Activated CD8-positive, alpha-beta memory T cell treated with anti-CD3 and anti-CD28 coated beads, Interleukin-2, amount 50 U/mL, for 1 hour (primary cell): ENCODE data around the gene PRTFDC1.
"Not testable (repeated sequence)": the region's sequence is repeated elsewhere in the genome, so short reads cannot be mapped to it uniquely, and the experiment has no call there.

ENCODE experiments used
- DNase-seq: peaks from one replicate; pipeline ENCODE4 v3.0.0-alpha.2; 2020; ENCODE audit errors: extremely low read depth

Gene PRTFDC1

DNA sequence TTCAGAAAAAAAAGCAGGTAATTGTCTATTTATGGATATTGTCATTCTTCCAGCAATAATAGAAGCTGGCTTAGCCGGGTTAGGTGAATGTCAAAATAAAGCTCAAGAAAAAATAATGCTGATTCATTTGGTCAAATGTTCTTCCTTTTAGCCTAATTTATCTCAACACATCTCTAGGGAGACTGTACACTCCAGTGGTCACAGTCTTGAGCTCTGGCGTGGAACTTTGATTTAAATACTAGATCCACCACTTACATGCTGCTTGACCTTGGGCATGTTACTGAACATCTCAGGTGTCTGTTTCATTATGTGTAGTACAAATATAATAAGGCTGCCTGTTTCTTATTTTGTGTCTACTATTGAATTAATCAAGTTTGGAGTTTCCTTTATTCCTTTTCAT, 22.0 kb downstream of the PRTFDC1 start:
- no peak for DNase-seq

DNA sequence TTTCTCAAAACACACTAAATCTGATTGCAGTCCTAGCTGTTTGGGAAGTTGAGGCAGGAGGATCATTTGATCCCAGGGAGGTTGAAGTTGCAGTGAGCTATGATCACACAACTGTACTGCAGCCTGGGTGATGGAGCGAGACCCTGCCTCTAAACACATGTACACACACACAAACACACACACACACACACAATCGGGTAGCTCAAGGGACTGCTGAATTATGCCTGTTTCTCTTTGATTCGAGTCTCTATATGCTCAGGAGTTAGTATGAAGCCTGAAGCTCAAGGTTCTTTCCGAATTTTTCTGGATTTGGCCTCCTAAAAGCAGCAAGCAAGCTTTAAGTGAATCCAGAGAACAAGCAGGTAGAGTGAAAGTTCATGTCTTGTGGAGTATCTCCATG, 22.5 kb downstream of the PRTFDC1 start:
- DNase-seq: no peak

DNA sequence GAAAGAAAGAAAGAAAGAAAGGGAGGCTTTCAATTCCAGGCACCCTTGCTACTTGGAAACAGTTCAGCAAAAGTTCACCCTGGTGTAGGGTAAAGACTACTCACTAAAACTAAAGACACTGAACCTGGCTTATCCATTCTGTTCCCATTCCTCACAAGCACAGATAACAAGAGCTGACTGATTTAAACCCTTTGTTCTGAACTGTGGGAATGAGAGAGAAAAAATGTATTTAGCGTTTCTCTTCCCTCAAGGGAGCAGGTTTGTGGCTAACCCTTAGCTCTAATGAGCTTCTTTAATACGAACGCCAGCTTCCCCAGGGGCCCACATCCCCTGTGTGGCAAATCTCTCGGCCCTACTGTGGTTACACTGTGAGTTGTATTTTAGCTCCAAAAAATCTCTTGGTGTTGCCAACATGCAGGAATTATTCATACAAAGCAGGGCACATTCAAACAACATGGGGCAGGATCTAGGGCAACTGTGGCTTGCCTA, 23.3 kb downstream of the PRTFDC1 start:
- no peak for DNase-seq

DNA sequence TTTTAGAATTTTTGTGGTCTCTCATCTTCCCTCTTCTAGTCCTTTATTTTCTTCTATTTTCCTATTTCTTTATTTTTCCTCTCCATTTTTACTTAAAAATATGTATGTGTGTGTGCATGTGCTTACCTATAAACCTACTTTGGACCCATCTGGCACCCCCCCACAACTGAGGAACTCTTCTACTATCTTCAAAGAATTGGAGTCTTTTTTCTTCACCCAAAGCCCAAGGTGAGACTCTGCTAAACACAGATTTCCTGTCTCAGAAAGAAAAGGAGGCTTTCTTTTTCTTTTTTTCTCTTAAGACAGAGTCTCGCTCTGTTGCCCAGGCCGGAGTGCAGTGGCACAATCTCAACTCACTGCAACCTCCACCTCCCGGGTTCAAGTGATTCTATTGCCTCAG, 24.2 kb downstream of the PRTFDC1 start:
- DNase-seq: no peak

DNA sequence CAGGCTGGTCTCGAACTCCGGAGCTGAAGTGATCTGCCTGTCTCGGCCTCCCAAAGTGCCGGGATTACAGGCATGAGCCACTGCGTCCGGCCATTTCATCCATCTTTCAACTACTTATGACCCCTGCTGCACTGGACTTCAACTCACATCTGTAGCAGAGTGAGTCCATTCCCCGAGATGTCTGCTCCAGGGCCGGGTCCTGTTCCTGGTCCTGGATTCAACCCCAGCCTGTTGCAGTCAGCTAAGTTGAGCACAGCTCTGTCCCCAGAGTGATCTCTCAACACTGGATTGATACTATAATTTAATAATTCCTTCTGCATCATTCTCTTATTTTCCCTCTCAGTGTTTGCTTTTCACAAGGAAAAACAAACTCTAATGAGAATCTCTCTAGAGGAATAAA, 25.8 kb downstream of the PRTFDC1 start:
- DNase-seq: no peak

DNA sequence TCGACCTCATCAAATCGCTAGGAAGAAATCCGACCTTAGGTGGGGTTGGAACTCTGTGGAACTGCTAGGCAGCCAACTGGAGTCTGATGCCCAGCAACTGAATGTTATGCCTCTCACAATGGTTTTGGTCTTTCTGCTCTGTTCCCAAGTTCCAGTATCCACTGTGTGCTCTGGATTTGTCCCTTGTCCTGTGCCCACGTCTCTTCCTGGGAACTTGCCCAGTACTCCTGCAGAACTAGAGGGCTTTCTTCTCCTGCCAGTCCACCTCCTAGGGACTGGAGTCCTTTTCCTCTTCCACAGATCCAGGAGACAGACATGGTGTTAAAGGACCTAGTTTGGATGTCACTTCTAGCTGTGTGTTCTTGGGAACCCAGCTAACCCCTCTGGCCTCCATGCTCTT, 26.6 kb downstream of the PRTFDC1 start:
- no peak for DNase-seq

DNA sequence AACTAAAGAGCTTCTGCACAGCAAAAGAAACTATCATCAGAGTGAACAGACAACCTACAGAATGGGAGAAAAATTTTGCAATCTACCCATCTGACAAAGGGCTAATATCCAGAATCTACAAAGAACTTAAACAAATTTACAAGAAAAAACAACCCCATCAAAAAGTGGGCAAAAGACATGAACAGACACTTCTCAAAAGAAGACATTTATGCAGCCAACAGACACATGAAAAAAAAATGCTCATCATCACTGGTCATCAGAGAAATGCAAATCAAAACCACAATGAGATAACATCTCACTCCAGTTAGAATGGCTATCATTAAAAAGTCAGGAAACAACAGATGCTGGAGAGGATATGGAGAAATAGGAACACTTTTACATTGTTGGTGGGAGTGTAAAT, 27.9 kb downstream of the PRTFDC1 start:
- DNase-seq: not testable (repeated sequence)

DNA sequence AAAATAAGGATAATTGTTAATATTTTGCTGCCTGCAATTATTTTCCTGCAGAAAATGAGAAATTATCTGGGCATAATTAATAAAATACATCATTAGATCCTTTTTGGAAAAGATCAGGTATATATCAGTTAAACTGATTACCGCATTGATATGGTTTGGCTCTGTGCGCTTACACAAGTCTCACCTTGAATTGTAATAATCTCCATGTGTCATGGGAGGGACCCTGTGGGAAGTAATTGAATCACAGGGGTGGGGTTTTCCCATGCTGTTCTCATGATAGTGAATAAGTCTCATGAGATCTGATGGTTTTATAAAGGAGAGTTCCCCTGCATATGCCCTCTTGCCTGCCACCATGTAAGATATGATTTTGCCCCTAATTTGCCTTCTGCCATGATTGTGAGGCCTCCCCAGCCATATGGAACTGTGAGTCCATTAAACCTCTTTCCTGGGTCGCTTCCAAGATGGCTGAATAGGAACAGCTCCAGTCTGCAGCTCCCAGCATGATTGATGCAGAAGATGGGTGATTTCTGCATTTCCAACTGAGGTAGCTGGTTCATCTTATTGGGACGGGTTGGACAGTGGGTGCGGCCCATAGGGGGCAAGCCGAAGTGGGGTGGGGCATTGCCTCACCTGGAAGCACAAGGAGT, 30.1 kb downstream of the PRTFDC1 start:
- not testable (repeated sequence) for DNase-seq

DNA sequence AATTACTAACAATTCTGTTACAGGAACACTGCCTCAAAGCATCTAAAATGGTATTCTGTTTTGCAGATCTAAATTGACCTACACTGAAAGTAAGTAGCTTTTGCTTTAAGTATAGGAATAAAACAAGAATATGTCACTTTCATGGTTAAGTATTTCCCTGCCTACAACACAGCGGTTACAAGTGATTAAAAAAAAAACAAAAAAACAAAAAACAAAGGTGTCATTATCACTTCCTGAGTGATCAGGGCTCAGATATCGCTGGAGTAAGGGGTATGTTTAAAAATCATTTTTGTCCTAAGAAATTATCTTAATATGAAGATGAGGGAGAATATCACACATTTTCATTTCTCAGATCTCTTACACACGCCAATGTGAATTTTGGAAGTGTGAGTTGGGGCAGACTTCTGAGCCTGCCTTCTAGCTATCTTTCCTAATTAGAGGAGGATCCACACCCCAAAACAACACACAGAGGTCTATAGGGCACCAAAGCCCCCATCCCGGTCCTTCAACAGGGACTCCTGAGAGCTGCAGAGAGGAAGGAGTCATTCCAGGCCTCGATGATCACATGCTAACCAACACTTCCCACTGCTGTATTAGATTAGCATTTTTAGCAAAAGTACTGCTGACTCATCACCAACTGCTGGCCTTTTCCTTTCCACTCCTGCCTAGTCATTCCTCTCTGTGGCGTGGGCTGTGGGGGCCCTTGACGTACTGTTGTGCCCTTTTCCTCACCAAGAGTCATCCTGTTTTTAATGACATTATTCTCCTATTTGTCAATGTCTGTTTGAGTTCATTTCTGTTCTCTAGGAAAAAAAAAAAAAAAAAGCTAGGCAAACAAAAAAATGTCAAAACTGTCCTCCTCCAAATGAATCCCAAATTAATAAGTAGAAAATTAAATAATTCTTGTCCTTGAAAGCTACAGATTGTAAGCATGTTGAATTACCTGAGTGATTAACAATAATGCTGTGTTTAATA, 31.2 kb downstream of the PRTFDC1 start:
- no peak for DNase-seq

DNA sequence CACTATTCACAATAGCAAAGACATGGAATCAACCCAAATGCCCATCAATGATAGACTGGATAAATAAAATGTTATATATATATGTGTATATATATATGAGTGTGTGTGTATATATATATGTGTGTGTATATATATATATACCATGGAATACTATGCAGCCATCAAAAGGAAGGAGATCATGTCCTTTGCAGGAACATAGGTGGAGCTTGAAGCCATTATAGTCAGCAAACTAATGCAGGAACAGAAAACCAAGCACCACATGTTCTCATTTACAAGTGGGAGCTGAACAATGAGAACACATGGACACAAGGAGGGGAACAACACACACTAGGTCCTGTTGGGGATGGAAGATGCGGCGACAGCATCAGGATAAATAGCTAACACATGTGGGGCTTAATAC, 32.2 kb downstream of the PRTFDC1 start:
- DNase-seq: not testable (repeated sequence)

DNA sequence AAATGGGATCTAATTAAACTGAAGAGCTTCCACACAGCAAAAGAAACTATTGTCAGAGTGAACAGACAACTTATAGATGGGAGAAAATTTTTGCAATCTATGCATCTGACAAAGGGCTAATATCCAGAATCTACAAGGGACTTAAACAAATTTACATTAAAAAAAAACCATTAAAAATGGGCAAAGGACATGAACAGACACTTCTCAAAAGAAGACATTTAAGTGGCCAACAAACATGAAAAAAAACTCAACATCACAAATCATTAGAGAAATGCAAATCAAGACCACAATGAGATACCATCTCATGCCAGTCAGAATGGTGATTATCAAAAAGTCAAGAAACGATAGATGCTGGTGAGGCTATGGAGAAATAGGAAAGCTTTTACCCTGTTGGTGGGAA, 32.8 kb downstream of the PRTFDC1 start:
- DNase-seq: not testable (repeated sequence)

DNA sequence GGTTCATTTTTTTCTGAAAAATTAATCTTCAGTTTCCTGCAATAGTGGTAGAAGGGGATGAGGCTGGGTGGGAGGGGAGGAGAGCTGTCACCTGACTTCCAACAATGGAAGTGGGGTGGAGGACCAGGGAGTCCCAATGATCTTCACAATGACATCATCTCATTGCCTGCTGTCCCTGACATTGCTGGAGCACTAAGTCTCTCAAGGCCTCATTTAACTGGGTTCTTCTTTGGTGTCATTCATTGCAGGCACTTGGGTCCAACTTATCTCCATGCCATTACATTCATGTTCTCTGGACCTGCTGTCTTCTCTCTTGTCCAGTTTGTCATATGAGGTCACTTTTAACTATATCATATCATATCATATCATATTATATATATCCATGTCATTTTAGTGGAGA, 34.4 kb downstream of the PRTFDC1 start:
- no peak for DNase-seq

DNA sequence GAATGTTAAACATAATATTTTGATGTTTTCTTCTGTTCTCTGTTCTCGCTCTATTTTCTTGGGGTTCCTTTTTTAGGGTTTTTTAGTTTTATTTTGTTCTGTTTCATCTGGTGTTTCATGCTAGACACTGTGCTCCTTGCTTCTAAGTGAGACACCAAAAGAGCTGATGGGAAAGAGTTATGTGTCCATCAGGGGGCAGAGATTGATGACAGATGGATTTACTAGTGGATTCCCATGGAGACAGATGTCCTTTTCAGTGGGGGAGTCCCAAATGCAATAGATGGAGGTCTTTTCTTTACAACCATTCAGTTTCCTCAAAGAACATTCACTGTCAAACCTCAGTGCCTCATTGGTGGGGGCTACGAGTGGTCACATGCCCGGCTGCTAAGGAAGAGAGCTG, 34.9 kb downstream of the PRTFDC1 start:
- DNase-seq: no peak

DNA sequence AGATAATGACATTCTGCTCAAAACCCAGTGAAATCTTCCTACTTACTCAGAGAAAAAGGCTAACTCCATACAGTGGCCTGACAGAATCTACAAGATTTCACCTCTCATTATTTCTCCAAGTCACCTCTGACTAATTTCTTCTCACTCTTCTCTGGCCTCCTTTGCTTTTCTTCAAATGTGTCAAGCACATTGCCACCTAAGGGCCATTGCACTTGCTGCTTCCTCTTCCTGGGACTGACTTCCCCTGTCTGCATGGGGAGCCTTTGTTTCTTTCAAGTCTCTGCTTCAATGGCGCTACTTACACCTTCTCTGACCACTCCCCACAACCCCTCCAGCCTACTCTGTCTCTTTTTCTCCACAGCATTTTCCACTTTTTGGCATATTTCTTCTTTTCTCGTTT, 36.0 kb downstream of the PRTFDC1 start:
- no peak for DNase-seq

DNA sequence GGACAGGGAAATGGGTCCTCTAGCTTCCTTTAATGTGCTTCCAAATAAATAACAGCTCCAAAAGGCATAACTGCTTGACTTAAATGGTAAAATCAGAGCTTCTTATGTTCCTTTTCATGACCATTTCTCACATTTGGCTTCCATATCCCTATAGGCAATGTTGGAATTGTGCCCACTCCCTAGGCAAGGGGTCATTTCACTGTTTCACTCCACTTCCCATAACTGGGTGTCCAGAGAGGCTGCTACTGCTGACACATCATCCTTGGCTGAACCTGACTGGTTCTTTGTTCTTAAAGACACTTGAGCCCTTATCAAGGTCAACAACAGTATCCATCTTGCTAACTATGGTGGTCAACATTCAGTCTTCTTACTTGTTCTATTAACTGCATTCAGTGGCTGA, 37.1 kb downstream of the PRTFDC1 start:
- DNase-seq: no peak

DNA sequence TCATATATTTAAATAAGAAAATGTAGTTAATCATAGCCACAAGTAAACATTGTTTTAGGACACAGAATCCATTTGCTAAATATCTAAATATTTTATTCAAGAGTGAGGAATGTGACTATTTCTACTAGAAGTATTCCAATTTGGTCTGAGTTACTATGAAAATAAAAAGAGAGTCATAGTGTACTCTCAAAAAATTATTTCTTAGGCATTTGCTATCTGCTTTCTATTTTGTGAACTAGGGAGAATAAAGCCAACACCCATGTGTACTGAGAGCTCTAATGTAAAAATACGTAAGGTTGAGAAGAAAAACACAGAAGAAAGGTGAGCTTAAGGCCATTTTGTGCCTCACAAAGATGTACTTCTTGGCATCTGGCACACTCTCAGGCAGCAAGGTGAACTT, 38.3 kb downstream of the PRTFDC1 start:
- DNase-seq: no peak

DNA sequence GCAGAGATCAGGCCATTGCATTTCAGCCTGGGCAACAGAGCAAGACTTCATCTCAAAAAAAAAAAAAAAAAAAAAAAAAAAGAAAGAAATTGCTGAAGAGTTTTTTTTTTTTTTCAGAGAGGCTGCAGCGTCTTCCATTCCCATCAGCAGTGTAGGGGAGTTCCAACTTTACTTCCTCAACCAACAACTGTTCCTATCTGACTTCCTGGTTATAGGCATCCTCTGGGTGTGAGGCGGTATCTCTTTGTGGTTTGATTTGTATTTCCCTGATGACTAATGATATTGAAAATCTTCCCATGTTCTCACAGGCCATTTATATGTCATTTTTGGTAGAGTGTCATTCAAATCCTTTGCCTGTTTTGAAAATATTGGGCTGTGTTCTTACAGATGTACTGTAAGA, 40.2 kb downstream of the PRTFDC1 start:
- no peak for DNase-seq

DNA sequence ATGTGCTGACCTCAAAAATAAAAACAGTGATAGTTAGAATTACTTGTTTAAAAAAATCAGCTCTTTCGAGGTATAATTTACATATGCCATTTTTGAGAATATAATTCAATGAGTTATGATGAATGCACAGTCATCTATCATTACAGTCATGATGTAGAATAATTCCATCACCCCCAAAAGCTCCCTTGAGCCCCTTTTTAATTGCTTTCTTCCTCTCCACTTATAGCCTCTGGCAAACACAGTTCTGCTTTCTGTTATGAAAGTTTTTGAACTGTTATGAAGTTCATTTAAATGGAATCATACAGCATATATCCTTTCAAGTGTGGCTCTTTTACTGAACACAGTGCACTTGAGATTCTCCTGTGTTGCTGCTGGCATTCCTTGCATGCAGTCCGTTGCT, 41.4 kb downstream of the PRTFDC1 start:
- no peak for DNase-seq

DNA sequence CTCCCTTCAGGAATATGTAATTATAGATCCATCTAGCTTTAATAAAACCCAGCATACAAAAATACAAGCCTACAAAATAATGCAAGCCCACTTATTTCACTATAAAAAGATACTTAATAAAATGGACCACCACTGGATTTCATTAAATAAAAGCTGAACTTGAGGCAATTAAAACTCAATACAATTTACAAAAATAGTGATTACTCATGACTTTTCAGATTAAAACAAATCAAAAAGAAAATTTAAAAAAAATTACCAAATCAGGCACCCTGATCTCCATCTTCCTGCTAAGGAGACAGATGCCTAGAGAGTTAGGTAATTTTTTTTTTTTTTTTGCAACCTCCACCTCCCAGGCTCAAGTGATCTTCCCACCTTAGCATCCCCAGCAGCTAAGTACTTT, 41.8 kb downstream of the PRTFDC1 start:
- DNase-seq: no peak

DNA sequence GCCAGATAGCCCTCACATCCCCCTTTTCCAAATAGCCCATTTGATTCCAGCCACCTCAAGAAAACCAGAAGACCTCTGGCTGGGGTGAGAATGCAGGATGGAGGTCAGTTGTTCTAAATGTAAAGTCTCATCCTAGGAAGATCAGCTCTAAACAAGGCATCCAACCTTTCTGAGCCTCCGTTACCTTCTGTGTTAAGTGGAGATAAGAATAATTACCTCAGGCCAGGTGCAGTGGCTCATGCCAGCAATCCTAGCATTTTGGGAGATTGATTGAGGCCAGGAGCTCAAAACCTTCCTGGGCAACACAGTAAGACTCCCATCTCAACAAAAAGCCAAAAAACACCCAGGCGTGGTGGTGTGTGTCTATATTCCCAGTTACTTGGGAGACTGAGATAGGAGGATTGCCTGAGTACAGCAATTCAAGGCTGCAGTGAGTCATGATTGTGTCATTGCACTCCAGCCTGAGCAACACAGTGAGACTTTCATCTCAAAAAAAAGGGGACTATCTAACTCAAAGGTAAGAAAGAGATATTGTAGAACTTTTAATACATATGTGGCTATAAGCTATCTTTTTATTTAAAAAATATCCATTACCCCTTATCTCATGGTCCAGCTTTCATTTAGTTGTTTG, 43.5 kb downstream of the PRTFDC1 start:
- DNase-seq: no peak

DNA sequence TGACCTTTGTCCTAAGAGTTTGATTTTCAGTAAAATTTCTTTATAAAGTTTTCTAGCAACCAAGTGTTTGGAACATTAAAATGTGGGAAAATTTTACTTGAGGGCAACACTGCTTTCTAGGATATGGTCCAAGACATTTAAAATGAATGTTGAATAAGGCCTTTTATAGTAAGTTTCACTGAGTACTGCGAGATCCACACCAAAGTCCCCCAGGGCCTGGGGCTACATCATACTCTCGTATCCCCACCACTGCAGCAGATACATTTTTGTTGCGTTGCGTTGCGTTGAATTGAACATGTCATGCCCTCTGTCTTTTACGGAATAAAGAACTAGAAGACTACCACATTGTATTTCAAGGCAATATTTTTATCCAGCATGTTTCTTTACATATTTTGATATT, 44.5 kb downstream of the PRTFDC1 start:
- no peak for DNase-seq

DNA sequence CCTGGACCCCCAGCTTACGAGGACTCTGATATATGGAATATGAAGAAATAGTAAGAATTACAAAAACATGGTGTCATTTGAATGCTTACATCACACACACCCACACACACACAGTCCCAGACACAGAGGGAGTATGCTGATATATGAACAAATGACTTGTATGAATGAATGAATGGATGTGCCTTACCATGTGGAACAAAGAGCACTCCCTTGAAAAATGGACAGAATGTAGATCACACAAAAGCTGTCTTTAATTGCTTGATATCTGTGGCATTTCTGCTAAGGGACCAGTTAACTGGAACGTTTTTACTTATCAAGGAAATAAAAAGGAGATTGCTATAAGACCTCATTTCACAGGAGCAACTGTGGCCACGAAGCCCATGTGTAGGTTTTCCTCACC, 46.0 kb downstream of the PRTFDC1 start:
- DNase-seq: no peak

DNA sequence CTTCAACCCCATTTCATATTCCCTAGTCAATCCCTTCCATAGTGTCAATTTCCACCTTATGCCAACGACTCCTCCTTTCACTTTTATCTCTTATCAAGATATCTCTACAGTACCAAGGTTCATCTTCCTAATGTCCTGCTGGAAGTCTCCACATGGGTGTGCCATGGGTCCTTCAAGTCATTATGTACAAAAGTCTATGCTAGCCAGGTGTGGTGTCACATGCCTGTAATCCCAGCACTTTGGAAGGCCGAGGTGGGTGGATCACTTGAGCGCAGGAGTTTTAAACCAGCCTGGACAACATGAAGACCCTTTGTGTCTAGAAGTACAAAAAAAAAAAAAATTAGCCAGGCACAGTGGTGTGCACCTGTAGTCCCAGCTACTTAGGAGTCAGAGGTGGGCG, 47.6 kb downstream of the PRTFDC1 start:
- DNase-seq: no peak
